ENCODE results near the gene SPN. TPM values are rescaled to one million over a fixed set of nuclear protein-coding genes. Genes with fewer than 3 reads are reported as not detected.

The SPN gene
- total RNA-seq, 2 experiments from 2014 or later: 45.7 to 48.3 TPM

GRCh38 chr16:29675811-29676643, 13.0 kb downstream of the SPN start:
- TF ChIP-seq CTCF (IDR thresholded peaks at IDR 0.05): no peak
- peaks cover 4% of the 10 kb centered on the region for H3K36me3 ChIP-seq (ENCODE audit: insufficient read depth, low read length)
- no peaks in the 10 kb centered on the region for H3K27me3 Mint-ChIP-seq
- peak overlapping the region; percentile 46 for H3K27ac Mint-ChIP-seq
- CTCF ChIA-PET: no interaction called here
- POLR2A ChIA-PET: interaction anchor here (0.7 to 1.6 kb wide), 4 partner anchors 10 to 754 kb away, joined by 3 to 10 read pairs (median 4); partner anchors contain the start of gene DCTPP1
- DNase-seq: peak in 3 of 14 experiments; percentile 47 to 55 (median 52)
- no peak overlapping the region for H3K4me3 Mint-ChIP-seq
- peaks cover 19% of the 10 kb centered on the region for H3K4me1 ChIP-seq (ENCODE audit: insufficient read depth, low read length)
- peaks cover 5% of the 10 kb centered on the region for H3K36me3 Mint-ChIP-seq (ENCODE audit: low read depth)
- no peak overlapping the region for H3K27ac ChIP-seq (ENCODE audit: low read depth in 1 of 2, low read length in 2 of 2)
- H3K4me1 Mint-ChIP-seq (ENCODE audit: low read depth): peaks cover 17% of the 10 kb centered on the region
- no peaks in the 10 kb centered on the region for H3K27me3 ChIP-seq (ENCODE audit: control insufficient read depth in 1 of 2, insufficient read depth in 2 of 2, low read length in 2 of 2)
- ATAC-seq (ENCODE audit: poor library complexity): peak; percentile 30
- intact Hi-C loops (cut with DNase I, micrococcal nuclease): no loop called here
- no peaks in the 10 kb centered on the region for H3K9me3 Mint-ChIP-seq
- no peak overlapping the region for H3K4me3 ChIP-seq (ENCODE audit: low read length)
- H3K9me3 ChIP-seq (ENCODE audit: control insufficient read depth in 1 of 2, insufficient read depth in 1 of 2, low read length in 2 of 2): no peaks in the 10 kb centered on the region

- ATAC-seq (ENCODE audit: poor library complexity) (no peak), DNase-seq (no peak)
- intact Hi-C loops (cut with DNase I, micrococcal nuclease): no loop called here
- Mint-ChIP-seq H3K36me3 (ENCODE audit: low read depth) (no peaks in the 10 kb centered on the region), H3K27ac (peak overlapping the region; percentile 53), H3K4me1 (ENCODE audit: low read depth) (peaks cover 17% of the 10 kb centered on the region), H3K4me3 (no peak overlapping the region), H3K9me3 (no peaks in the 10 kb centered on the region), H3K27me3 (no peaks in the 10 kb centered on the region)
- ChIA-PET CTCF (no interaction called here), POLR2A (interaction anchor here (0.6 to 1.5 kb wide), 3 partner anchors 10 to 752 kb away, joined by 4 to 10 read pairs (median 4); partner anchors contain the start of gene DCTPP1)
- no peak overlapping the region for H3K27ac ChIP-seq (ENCODE audit: low read depth in 1 of 2, low read length in 2 of 2)
- no peak for TF ChIP-seq CTCF (IDR thresholded peaks at IDR 0.05)
- H3K4me1 ChIP-seq (ENCODE audit: insufficient read depth, low read length): peaks cover 19% of the 10 kb centered on the region
- no peaks in the 10 kb centered on the region for H3K27me3 ChIP-seq (ENCODE audit: control insufficient read depth in 1 of 2, insufficient read depth in 2 of 2, low read length in 2 of 2)
- H3K9me3 ChIP-seq (ENCODE audit: control insufficient read depth in 1 of 2, insufficient read depth in 1 of 2, low read length in 2 of 2): no peaks in the 10 kb centered on the region
- no peak overlapping the region for H3K4me3 ChIP-seq (ENCODE audit: low read length)
- no peaks in the 10 kb centered on the region for H3K36me3 ChIP-seq (ENCODE audit: insufficient read depth, low read length)
Observed at GRCh38 chr16:29676989-29677785, 14.1 kb downstream of the SPN start.

- no peak for ATAC-seq (ENCODE audit: poor library complexity)
- Histone ChIP-seq H3K27me3 (ENCODE audit: control insufficient read depth in 1 of 2, insufficient read depth in 2 of 2, low read length in 2 of 2) (no peaks in the 10 kb centered on the region), H3K9me3 (ENCODE audit: control insufficient read depth in 1 of 2, insufficient read depth in 1 of 2, low read length in 2 of 2) (no peaks in the 10 kb centered on the region), H3K4me1 (ENCODE audit: insufficient read depth, low read length) (peaks cover 19% of the 10 kb centered on the region), H3K36me3 (ENCODE audit: insufficient read depth, low read length) (no peaks in the 10 kb centered on the region), H3K4me3 (ENCODE audit: low read length) (peak within 1 kb of the TSS; percentile 22), H3K27ac (ENCODE audit: low read depth in 1 of 2, low read length in 2 of 2) (peak within 1 kb of the TSS in 1 of 2 donors; percentile 21)
- ChIA-PET POLR2A (interaction anchor here (0.5 to 1.8 kb wide), 6 partner anchors 13 to 296 kb away, joined by 3 to 7 read pairs (median 4); partner anchors contain the start of genes KCTD13, KIF22 and SPN), CTCF (interaction anchor here (1.3 to 1.5 kb wide), 2 partner anchors 111 to 170 kb away, joined by 3 to 4 read pairs; partner anchors contain the start of gene KIF22)
- TF ChIP-seq CTCF (IDR thresholded peaks at IDR 0.05): no peak
- intact Hi-C loops (cut with DNase I, micrococcal nuclease): loop anchor here in 1 of 2 experiments (2.0 kb wide), 1 partner anchor 16 kb away; the partner anchor contains the start of gene SPN
- no peak for DNase-seq
- H3K27ac Mint-ChIP-seq: peak within 1 kb of the TSS; percentile 73
- peaks cover 17% of the 10 kb centered on the region for H3K4me1 Mint-ChIP-seq (ENCODE audit: low read depth)
- H3K27me3 Mint-ChIP-seq: no peaks in the 10 kb centered on the region
- peak within 1 kb of the TSS; percentile 43 for H3K4me3 Mint-ChIP-seq
- H3K36me3 Mint-ChIP-seq (ENCODE audit: low read depth): no peaks in the 10 kb centered on the region
- no peaks in the 10 kb centered on the region for H3K9me3 Mint-ChIP-seq
Observed at GRCh38 chr16:29678691-29679267, 15.7 kb downstream of the SPN start, which contains the start of gene QPRT. QPRT (plus strand) TSS chr16:29679180; CDS start chr16:29679198, 18 bp downstream.
